LHCN-M2 (cell line): ENCODE measurements around the gene C1QTNF6. TPM values are rescaled to one million over a fixed set of nuclear protein-coding genes. Genes with fewer than 3 reads are reported as not detected.
A peak's percentile ranks its signal among the peaks of the same experiment; 100 is the strongest.
"Not testable (repeated sequence)": the region's sequence is repeated elsewhere in the genome, so short reads cannot be mapped to it uniquely, and the experiment has no call there.

Experiments used
- DNase-seq: peaks from one replicate; pipeline ENCODE4 v3.0.0-alpha.2; 2012; ENCODE audit warnings: low read depth
- total RNA-seq: library from RNA; depleted of rRNA; stranded (reverse); fragments of >200 nt; gene quantifications from 2 replicates; pipeline ENCODE4 v1.2.3, GENCODE V29; 2014

Gene C1QTNF6
- total RNA-seq, 1 experiment from 2014 or later, result 3.2 TPM

DNA sequence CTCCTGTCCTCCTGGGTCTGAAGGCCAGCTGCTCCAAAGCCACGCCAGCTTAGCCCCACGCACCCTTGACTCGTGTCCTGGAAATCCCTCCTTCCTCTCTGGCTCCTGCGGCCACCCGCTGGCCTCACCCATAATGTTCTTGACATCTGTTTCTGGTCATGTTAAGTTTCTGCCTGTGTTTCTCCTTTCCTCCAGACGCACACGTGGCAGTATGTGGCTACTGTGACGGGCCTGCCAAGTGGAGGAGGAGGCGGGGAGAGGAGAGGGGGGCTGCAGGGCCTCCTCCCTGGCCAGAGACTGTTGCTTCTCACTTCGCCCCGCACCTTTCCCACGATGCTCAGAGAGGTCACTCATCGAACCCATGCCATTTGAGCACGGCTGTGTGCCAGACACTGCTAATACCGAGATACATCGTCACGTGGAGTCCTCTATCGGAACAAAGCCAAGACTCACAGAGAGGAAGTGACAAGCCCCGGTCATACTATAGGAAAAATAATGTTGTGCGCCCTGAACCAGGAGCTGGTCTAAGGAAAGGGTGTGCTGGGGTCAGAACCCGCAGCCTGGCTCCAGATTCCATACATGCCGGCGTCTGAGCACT, 11.5 kb downstream of the C1QTNF6 start:
- peak; percentile 41 for DNase-seq

DNA sequence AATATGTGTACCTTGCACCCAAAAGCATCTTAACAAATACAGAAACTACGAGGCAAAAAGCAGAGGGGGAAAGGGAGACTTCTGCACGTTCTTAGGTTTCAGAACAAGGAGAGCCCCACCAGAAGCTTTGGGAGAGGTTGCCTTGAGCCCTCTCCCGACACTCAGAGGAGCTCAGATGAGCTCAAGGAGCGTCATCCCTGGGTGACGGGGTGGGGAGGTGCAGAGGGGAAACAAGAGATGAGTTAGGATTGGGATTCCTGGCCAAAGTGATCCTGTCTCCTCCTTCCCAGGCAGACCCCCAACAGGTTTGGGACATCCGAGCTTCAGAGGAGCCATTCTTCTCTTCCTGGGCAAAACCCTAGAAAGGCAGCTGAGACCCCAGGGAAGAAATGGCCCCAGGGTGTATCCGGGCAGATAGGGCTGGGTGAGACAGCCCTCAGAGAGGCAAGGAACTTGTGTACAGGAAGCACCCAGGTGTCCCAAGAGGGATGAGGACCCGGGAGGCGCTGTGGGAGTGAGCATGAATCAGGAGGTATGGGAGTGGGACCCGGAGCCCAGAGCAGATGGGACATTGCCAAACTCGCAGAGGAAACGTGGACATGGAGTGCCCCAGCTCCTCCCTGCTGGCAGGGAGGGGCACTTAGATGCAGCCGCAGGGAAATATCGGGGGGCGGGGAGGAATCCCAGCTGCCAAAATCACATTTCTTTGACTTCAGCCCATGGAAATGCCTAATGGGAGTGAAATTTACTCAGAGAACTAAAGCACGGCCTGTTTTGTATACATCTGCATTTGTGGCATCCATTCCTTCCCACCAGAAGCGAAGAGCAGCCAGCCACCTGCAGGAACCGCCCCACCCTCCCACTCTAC, 12.4 kb downstream of the C1QTNF6 start:
- DNase-seq, result no peak

DNA sequence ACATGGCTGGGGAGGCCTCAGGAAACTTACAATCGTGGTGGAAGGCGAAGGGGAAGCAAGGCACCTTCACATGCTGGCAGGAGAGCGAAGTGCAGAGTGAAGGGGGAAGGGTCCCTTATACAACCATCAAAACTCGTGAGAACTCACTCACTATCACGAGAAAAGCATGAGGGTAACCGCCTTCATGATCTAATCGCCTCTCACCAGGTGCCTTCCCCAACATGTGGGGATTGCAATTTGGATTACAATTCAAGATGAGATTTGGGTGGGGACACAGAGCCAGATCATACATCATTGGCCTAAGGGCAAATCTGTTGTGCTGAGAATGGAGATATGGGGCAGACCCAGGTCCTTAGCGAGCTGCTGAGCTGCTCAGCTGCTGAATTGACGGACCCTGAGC, 13.1 kb downstream of the C1QTNF6 start:
- DNase-seq, result no peak

DNA sequence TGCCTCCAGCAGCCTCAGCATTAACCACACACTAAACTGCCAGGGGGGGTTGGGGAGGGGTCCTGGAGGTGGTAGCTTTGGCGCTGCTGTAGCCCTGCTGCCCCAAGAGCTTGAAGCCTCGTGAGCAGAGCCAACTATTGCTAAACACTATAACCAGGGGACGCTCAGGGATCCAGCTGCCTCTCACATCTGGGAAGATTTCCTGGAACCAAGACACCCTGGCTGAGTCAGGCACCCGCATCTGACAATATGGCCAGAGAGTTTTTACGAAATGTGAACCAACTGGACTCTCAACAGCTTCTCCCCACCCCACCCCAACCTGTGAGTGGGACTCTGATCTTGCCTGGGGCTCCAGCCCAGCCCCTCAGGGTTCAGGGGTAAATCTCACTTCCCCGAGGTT, 14.3 kb downstream of the C1QTNF6 start:
- DNase-seq, result no peak

DNA sequence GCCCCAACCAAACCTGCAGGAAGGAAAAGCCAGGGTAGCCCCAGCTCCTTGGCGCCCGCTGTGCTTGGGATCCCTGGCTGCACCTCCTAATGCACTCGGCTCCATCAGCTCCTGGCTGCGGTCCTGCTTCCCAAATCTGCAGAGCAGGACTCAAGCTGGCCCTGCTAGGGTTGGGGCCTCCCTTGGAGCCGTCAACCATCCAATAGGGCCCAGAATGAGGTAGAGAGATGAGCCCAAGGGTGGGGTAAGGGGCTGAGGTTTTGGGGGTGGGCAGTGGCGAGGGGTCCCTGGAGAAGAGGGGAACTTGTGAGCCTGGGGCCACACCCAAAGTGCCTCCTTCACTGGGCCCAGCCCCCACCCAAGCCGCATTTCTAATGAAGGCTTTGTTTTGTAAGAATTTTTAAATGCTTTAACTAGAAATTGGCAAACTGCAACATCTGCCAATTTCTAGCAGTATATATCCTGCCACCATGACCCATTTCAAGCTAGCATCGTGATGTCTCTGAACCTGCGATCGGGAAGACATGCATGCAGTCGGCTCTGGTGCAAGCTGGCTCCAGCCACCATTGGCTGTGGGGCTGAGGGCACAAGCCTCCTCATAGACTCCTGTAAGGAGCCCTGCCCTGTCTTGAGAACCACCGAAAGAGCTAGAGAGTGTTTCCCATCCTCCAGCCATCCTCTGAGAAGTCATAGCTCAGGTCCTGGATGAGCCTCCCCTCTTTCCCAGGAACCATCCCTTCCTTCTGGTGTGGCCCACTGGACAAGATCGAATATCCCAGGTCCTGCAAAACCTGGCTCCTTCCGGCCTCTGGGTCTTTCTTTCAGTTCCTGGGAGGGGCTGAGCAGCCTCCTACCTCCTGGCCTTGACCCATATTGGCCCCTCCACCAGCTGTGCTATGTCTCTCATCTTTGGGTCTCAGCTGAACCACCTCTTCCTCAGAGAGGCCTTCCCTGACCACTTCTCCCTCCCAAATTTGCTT, 15.5 kb downstream of the C1QTNF6 start:
- DNase-seq, result no peak

DNA sequence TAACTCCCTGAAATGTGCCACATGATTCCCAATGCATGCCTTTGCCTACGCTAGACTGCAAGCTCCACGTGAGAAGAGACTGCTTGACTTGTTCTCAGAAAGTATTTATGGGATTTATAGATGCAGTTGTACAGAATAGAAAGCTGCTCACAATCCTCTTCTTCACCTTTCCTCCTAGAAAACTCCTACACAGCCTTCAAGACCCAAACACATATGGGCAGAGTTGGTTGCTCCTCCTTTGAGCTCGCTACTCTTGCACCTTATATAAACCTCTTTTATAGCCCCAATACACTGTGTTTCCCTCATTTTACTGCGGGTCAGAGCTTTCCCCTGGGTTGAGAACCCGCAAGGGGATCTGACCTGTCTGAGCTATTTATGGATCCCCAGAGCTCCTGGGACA, 16.4 kb downstream of the C1QTNF6 start:
- DNase-seq, result no peak

DNA sequence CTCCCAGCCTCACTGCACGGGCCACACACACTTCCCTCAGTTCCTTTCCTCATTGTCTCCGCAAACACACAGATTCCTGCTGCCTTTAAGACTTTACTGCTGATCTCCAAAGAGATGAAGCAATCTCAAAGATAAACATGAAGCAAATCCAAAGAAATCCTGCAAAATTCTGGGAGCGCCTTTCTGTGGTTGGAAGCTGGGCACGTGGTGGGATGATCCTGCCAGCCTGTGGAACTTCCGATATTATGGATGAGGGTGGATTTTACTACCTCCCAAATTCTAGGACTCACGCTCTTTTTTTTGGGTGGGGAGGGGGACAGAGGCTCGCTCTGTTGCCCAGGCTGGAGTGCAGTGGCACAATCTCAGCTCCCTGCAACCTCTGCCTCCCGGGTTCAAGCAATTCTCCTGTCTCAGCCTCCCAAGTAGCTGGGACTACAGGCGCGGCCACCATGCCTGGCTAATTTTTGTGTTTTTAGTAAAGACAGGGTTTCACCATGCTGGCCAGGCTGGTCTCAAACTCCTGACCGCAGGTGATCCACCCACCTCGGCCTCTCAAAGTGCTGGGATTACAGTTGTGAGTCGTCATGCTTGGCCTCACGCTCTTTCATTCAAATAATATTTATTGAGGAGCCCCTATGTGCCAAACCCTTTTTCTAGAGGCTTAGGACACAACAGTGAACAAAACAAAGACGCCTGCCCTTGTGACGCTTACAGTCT, 17.2 kb downstream of the C1QTNF6 start:
- DNase-seq, result not testable (repeated sequence)

DNA sequence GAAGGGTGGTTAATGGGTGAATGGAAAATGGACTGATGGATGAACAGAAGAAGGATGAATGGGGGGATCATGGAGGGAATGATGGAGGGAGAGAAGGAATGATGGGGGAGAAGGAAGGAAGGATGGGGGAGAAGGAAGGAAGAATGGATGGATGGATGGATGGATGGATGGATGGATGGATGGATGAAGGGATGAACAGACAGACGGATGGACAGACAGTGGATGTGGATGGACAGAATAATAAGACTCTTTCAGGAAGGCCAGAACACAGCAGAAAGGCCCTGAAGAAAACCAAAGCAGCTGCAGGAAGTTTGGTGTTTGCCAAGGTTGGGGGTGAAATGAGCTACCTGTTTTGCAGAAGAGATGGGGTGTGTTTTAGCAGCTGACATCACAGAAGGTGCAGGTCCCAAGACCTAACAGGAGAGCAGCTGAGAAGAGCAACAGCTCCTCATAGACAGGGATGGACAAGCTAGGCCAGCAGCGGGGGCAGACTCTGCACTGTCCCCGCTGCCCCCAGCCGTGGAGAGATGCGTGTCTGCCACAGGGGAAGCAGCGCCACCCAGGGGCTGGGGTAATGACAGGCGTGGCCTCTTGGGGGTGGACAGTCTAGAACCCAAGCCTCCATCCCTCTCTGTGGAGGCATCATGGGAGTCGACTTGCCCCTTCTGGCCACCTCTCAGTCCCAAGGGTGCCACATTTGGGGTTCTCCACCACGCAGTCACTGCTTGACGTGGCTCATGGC, 17.9 kb downstream of the C1QTNF6 start:
- no peak for DNase-seq

DNA sequence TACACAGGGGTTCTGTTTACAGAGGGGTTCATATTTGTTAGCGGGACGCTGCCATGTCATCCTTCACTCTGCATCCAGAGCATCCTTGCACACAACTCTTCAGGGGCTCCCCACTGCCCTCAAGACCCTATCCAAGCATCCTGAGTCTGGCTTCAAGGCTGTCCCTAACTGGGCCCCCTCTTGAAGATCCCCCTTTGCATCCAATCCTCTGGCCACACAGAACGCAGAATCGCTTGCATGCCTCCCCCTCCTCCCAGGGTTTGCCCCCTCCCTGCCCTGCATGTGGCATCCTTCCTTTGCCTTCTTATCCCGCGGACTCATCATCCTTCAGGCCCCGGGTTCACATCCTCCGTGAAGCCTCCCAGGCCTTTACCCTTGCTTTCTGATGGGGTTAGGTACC, 18.6 kb downstream of the C1QTNF6 start:
- DNase-seq, result no peak

DNA sequence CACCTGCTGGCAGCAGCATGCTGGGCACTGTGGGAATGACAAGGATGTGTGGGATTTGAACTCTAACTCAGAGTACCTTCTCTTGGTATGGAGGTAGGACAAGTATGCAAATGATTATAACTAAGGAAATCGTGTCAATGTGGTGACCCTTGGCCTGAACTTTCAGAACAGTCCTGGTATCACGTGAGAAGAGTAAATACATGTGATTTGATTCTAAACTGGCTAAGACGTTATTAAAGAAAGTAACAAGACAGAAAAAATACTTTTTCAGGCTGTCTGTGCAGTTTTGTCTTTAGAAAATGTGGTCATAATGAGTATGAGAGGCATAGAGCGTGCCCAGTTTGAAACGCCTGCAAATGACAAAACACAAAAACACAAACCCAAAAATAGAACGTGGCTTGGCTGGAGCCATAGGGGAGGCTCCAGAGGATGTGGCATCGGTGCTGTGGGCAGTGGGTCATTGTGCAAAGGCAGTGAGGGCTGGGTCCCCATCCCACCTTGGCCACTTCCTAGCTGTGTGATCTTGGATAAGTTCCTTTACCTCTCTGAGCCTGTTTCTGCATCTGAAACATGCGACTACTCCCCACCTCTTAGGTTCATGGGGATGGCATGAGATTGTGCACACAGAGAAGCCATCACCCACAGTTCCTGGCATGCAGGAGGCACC, 19.9 kb downstream of the C1QTNF6 start:
- DNase-seq, result no peak

GRCh38 chr22:37167176-37167980, 20.7 kb downstream of the C1QTNF6 start:
- no peak for DNase-seq

DNA sequence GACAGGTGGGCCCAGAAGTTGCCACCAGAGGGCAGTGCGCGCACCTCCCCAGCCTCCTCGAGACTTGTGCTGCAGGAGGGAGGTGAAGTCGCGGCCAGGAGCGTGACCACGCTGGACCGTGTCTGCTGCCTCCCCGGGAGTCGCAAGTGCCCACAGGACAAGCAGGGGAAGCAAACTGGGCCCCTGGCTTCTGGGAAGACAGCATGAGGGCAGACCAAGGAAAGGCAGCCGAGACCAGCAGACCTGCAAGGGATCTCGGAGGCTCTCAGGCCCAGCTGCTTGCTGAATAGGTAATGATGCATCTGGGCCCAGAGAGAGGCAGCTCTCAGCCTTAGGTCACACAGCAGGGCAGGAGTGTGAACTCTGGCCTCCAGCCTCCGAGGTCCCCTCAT, 21.4 kb downstream of the C1QTNF6 start:
- peak; percentile 51 for DNase-seq

DNA sequence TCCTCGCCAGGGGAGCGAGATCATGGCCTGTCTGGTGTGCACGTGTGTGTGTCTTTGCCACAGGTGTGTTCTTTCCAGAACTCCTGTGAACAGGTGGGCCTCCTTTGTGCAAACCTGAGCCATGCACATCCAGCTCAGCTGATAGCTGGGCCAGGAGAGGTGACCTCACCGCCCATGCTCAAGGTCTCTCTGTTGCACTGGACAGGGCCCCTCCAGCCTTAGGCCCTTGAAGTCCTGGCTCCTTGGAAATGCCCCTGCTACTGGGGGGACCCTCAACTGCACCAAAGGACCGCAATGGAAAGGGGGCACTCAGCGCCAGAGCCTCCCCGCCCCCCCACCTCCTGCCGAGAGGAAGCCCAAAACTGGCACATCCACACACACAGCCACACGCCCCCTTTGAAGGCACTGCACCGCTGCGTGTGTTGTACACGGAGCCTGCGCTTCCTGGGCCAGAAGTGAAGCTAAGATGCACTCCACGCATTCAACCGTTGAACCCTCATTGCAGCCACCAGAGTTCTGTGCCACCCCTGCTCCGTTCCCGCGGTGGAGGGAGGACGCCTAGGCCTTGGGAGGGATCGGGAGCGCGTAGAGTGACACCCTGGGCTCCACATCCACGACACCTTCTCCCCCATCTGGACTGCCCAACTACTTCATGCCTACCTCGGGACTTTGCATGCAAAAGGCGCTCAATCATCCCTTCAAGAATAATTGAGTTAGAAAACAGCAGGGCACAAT, 21.9 kb downstream of the C1QTNF6 start:
- DNase-seq, result no peak

- DNase-seq, result no peak
Measured at GRCh38 chr22:37165066-37165465, 23.0 kb downstream of the C1QTNF6 start.

GRCh38 chr22:37164505-37164887, 23.6 kb downstream of the C1QTNF6 start:
- no peak for DNase-seq

- no peak for DNase-seq
Measured at GRCh38 chr22:37163575-37164504, 24.2 kb downstream of the C1QTNF6 start.

DNA sequence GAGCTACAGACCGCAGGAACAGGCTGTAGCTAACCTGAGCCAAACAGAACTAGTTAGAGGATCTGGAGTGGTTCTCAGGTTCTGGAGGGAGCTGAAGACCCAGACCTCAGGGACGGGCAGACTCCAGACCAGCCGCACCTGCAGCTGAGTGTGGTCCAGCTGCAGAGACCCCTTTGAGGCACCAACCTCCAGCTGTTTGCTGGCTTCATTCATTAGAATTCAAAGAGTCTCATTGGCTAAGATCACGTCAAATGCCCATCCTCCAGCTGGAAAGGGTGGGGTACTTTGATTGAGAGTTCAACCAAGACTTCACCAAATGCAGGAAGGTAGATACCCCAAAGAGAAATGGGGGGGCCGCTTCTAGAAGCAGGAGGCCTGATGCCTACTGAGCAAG, 25.0 kb downstream of the C1QTNF6 start:
- DNase-seq, result no peak
